PC-3 (cell line): ENCODE results near the gene ESRRG. TPM values are rescaled to one million over a fixed set of nuclear protein-coding genes. Genes with fewer than 3 reads are reported as not detected.

ENCODE experiments used
- ATAC-seq: fragments of 200-7000 bp; cut with Tn5 transposase; 2 replicates; pipeline ENCODE4 v1.9.1; 2020; ENCODE audit warnings: mild to moderate bottlenecking, moderate library complexity
- BruUV-seq: library from RNA; stranded (reverse); fragments of 400-500 nt; replicated peaks from 2 replicates; lab custom pipeline; 2021; lab: Mats Ljungman, UMichigan
- CTCF ChIA-PET: fragments of 300-600 bp; sonication (Branson Sonifier 250); formaldehyde crosslinking; loops from one replicate; lab custom pipeline; 2022; ENCODE audit warnings: antibody characterized with exemption; lab: Charles Lee
- POLR2A ChIA-PET: fragments of 300-600 bp; sonication (Branson Sonifier 250); formaldehyde crosslinking; loops from one replicate; lab custom pipeline; 2022; ENCODE audit warnings: antibody characterized with exemption; ENCODE audit not compliant: unreplicated experiment; lab: Charles Lee
- DNase-seq: peaks from one replicate; pipeline ENCODE4 v3.0.0-alpha.2; 2015
- H2AFZ ChIP-seq: fragments of 300-600 bp; sonication (generic); 2 replicates; pipeline ENCODE4 v1.6.0; 2016; ENCODE audit warnings: antibody characterized with exemption, low read length
- H3F3A ChIP-seq: fragments of 300-600 bp; sonication (generic); one replicate; pipeline ENCODE4 v1.6.0; 2017; ENCODE audit warnings: antibody characterized with exemption, low read length, control low read depth, mild to moderate bottlenecking; ENCODE audit not compliant: unreplicated experiment
- H3K27ac ChIP-seq: fragments of 300-600 bp; sonication (generic); 2 replicates; pipeline ENCODE4 v1.5.1; 2016; ENCODE audit warnings: mild to moderate bottlenecking, low read length
- H3K27me3 ChIP-seq: fragments of 300-600 bp; sonication (generic); 2 replicates; pipeline ENCODE4 v1.6.1; 2016; ENCODE audit warnings: low read length, mixed read lengths
- H3K36me3 ChIP-seq: fragments of 300-600 bp; sonication (generic); 2 replicates; pipeline ENCODE4 v1.6.1; 2016; ENCODE audit warnings: low read depth, mixed run types, low read length, mixed read lengths
- H3K4me1 ChIP-seq: fragments of 300-600 bp; sonication (generic); 2 replicates; pipeline ENCODE4 v1.5.1; 2016; ENCODE audit warnings: low read length; ENCODE audit not compliant: insufficient read depth
- H3K4me2 ChIP-seq: fragments of 300-600 bp; sonication (generic); 2 replicates; pipeline ENCODE4 v1.6.0; 2016; ENCODE audit warnings: low read length
- H3K4me3 ChIP-seq: fragments of 300-600 bp; sonication (generic); 2 replicates; pipeline ENCODE4 v1.5.1; 2016; ENCODE audit warnings: mild to moderate bottlenecking, low read length, mixed read lengths
- H3K79me2 ChIP-seq: fragments of 300-600 bp; sonication (generic); 2 replicates; pipeline ENCODE4 v1.6.1; 2017; ENCODE audit warnings: low read length, mixed read lengths
- H3K9ac ChIP-seq: fragments of 300-600 bp; sonication (generic); 2 replicates; pipeline ENCODE4 v1.6.0; 2016; ENCODE audit warnings: mild to moderate bottlenecking, low read length
- H3K9me2 ChIP-seq: fragments of 300-600 bp; sonication (generic); replicated peaks from 2 replicates; pipeline ENCODE4 v1.6.1; 2016; ENCODE audit warnings: mixed run types, low read length, mixed read lengths
- H3K9me3 ChIP-seq: fragments of 300-600 bp; sonication (generic); 2 replicates; pipeline ENCODE4 v1.6.1; 2016; ENCODE audit warnings: low read length, mixed read lengths
- H4K20me1 ChIP-seq: fragments of 300-600 bp; sonication (generic); 2 replicates; pipeline ENCODE4 v1.6.1; 2016; ENCODE audit warnings: low read length, mixed read lengths
- CTCF ChIP-seq: fragments of 300-600 bp; sonication (generic); conservative IDR thresholded peaks from 2 replicates; pipeline ENCODE4 v1.5.1; 2017; ENCODE audit warnings: antibody characterized with exemption, low read depth, mild to moderate bottlenecking, low read length
- EZH2 ChIP-seq: fragments of 300-600 bp; sonication (generic); IDR thresholded peaks from one replicate; pipeline ENCODE4 v1.6.1; 2017; ENCODE audit warnings: antibody characterized with exemption, mild to moderate bottlenecking, low read length; ENCODE audit not compliant: unreplicated experiment
- EZH2phosphoT487 ChIP-seq: fragments of 300-600 bp; sonication (generic); IDR thresholded peaks from 2 replicates; pipeline ENCODE4 v1.6.1; 2018; ENCODE audit warnings: mild to moderate bottlenecking, antibody characterized with exemption, low read length, borderline replicate concordance
- intact Hi-C: fragments of 100-400 bp; cut with micrococcal nuclease; formaldehyde crosslinking; loops from 2 replicates; pipeline ENCODE4 v1.9.0; 2023
- total RNA-seq: library from RNA; depleted of rRNA; stranded (reverse); fragments of >200 nt; gene quantifications from 2 replicates; pipeline ENCODE4 v1.2.3, GENCODE V29; 2014

ESRRG gene
- total RNA-seq, 1 experiment from 2014 or later = 1.7 TPM

GRCh38 chr1:216626394-216627067, 96.7 kb downstream of the ESRRG start:
- no peak overlapping the region for H3K4me3 ChIP-seq
- no peaks in the 10 kb centered on the region for H4K20me1 ChIP-seq
- H3K36me3 ChIP-seq = no peaks in the 10 kb centered on the region
- no peak overlapping the region for H2AFZ ChIP-seq
- intact Hi-C loops = no loop called here
- no peak for TF ChIP-seq EZH2
- TF ChIP-seq EZH2phosphoT487 = no peak
- TF ChIP-seq CTCF = no peak
- H3K4me2 ChIP-seq = no peak overlapping the region
- peaks cover 42% of the 10 kb centered on the region; the same call in 1 of the 2 replicates for H3K27me3 ChIP-seq
- CTCF ChIA-PET = no interaction called here
- POLR2A ChIA-PET = interaction anchor here (0.6 kb wide), 1 partner anchor 1545 kb away, joined by 3 read pairs; no protein-coding TSS in a partner anchor
- no peaks in the 10 kb centered on the region for H3K79me2 ChIP-seq
- H3K27ac ChIP-seq = no peak overlapping the region
- no peaks in the 10 kb centered on the region for H3K4me1 ChIP-seq
- no peaks in the 10 kb centered on the region for H3F3A ChIP-seq
- BruUV-seq = no TSS peak
- DNase-seq = peak; percentile 27
- no peak overlapping the region for H3K9ac ChIP-seq
- H3K9me2 ChIP-seq = no peaks in the 10 kb centered on the region
- ATAC-seq = peak; percentile 64
- no peaks in the 10 kb centered on the region for H3K9me3 ChIP-seq

DNA sequence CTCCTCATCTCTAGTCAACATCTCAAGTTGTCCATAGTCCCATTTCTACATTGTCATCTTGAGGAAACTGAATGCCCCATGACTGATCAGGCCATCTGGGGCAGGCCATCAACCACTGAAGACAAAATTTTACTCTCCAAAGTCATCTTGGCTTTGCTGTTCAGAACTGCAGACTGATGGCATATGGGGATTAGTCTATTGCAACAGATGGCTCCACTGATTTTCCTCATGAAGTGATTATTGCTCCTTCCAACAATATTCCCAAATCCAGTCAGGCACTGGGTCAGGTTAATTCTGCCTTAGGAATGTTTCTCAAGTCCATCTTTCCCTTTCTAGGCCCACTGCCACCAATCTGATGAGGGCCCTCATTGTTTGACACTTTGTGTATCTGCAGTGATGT, 101.7 kb downstream of the ESRRG start:
- TF ChIP-seq CTCF (no peak), EZH2phosphoT487 (no peak), EZH2 (no peak)
- peaks cover 29% of the 10 kb centered on the region; the same call in 1 of the 2 replicates for H3K27me3 ChIP-seq
- ChIA-PET POLR2A (no interaction called here), CTCF (no interaction called here)
- H4K20me1 ChIP-seq = no peaks in the 10 kb centered on the region
- DNase-seq (no peak), ATAC-seq (no peak)
- no peaks in the 10 kb centered on the region for H3K9me3 ChIP-seq
- no peaks in the 10 kb centered on the region for H3K79me2 ChIP-seq
- H3K9ac ChIP-seq = no peak overlapping the region
- no peaks in the 10 kb centered on the region for H3F3A ChIP-seq
- no peaks in the 10 kb centered on the region for H3K4me1 ChIP-seq
- no peaks in the 10 kb centered on the region for H3K36me3 ChIP-seq
- BruUV-seq = no TSS peak
- no peak overlapping the region for H3K27ac ChIP-seq
- H3K9me2 ChIP-seq = no peaks in the 10 kb centered on the region
- H3K4me3 ChIP-seq = no peak overlapping the region
- intact Hi-C loops = no loop called here
- no peak overlapping the region for H3K4me2 ChIP-seq
- H2AFZ ChIP-seq = no peak overlapping the region

DNA sequence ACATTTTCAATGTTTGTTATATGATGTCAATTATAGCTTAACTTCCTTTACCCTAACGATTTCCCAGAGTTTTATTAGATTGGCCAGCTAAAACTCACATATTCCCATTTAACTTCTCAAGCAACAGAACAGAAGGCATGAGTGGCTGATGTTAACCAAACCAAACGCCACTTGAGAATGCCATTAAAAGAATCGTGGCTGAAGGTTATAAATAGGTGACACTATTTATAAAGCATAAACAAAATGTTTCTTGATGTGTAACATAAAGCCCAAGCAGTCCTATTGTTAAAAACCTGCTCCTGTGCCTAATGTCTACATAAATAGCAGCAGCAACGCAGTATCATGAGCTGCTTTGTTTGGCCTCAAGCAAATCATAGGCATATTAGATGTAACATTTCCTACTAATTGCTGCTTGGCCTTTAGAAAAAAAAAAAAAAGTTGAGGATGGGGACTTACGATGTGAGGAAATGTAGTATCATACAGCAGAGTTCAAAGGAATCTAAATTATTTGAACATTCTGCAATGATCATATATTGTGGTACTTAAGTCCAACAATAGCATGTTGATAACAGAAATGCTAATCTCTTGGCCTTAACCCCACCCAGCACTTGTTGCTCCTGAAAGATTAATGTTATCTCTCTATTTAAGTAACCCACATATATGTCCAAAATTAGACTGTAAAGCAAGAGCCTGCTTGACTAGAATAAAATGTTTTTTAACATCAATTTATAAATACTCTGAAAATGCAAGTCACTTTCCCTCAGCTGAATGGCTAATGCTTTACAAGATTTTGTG, 106.0 kb downstream of the ESRRG start:
- Histone ChIP-seq H3K27ac (no peak overlapping the region), H3K4me2 (no peak overlapping the region), H3K4me3 (no peak overlapping the region), H3F3A (no peaks in the 10 kb centered on the region), H3K36me3 (no peaks in the 10 kb centered on the region), H4K20me1 (no peaks in the 10 kb centered on the region), H3K9me3 (no peaks in the 10 kb centered on the region), H3K9ac (no peak overlapping the region), H3K9me2 (no peaks in the 10 kb centered on the region), H3K27me3 (peaks cover 4% of the 10 kb centered on the region; the same call in 1 of the 2 replicates), H3K4me1 (no peaks in the 10 kb centered on the region), H3K79me2 (no peaks in the 10 kb centered on the region), H2AFZ (no peak overlapping the region)
- intact Hi-C loops = no loop called here
- no TSS peak for BruUV-seq
- POLR2A ChIA-PET = no interaction called here
- ATAC-seq (no peak), DNase-seq (no peak)
- TF ChIP-seq EZH2 = no peak
- no peak for TF ChIP-seq CTCF
- TF ChIP-seq EZH2phosphoT487 = no peak
- CTCF ChIA-PET = no interaction called here
